H9 (cell line): ENCODE measurements around the gene ULK4. TPM values are rescaled to one million over a fixed set of nuclear protein-coding genes. Genes with fewer than 3 reads are reported as not detected.

ENCODE experiments used
- DNase-seq: peaks from one replicate; pipeline ENCODE4 v3.0.0-alpha.2; 2017
- H2AFZ ChIP-seq: one replicate; pipeline ENCODE4 v1.6.1; 2013; ENCODE audit warnings: mild to moderate bottlenecking, low read length, control low read depth, moderate library complexity
- H2AK5ac ChIP-seq: 2 replicates; pipeline ENCODE4 v1.6.1; 2013; ENCODE audit warnings: low read length, control low read depth, mixed read lengths; ENCODE audit not compliant: insufficient read length
- H2BK120ac ChIP-seq: one replicate; pipeline ENCODE4 v1.6.1; 2013; ENCODE audit warnings: low read depth, mild to moderate bottlenecking, low read length, control low read depth, inconsistent platforms; ENCODE audit not compliant: poor library complexity, severe bottlenecking
- H2BK12ac ChIP-seq: 2 replicates; pipeline ENCODE4 v1.6.1; 2013; ENCODE audit warnings: low read length, control low read depth, mixed read lengths, low read depth; ENCODE audit not compliant: insufficient read length
- H2BK15ac ChIP-seq: 2 replicates; pipeline ENCODE4 v1.6.1; 2013; ENCODE audit warnings: low read depth, low read length, control low read depth
- H2BK20ac ChIP-seq: one replicate; pipeline ENCODE4 v1.6.1; 2013; ENCODE audit warnings: low read depth, mild to moderate bottlenecking, low read length, control low read depth, inconsistent platforms; ENCODE audit not compliant: poor library complexity, severe bottlenecking
- H2BK5ac ChIP-seq: 2 replicates; pipeline ENCODE4 v1.6.1; 2013; ENCODE audit warnings: low read length, control low read depth, mixed read lengths; ENCODE audit not compliant: insufficient read length
- H3K14ac ChIP-seq: 2 replicates; pipeline ENCODE4 v1.6.1; 2013; ENCODE audit warnings: low read length, control low read depth; ENCODE audit not compliant: insufficient read depth
- H3K18ac ChIP-seq: 2 replicates; pipeline ENCODE4 v1.6.1; 2013; ENCODE audit warnings: low read depth, mild to moderate bottlenecking, mixed read lengths, low read length, control low read depth; ENCODE audit not compliant: insufficient read length
- H3K23ac ChIP-seq: 2 replicates; pipeline ENCODE4 v1.6.1; 2013; ENCODE audit warnings: low read length, control low read depth, mixed read lengths, low read depth; ENCODE audit not compliant: insufficient read length
- H3K23me2 ChIP-seq: 2 replicates; pipeline ENCODE4 v1.6.1; 2013; ENCODE audit warnings: low read depth, mild to moderate bottlenecking, mixed read lengths, low read length, control low read depth; ENCODE audit not compliant: insufficient read length, poor library complexity, severe bottlenecking
- H3K27ac ChIP-seq: 2 replicates; pipeline ENCODE4 v1.5.1; 2013; ENCODE audit warnings: low read length, control low read depth, mixed read lengths, low read depth; ENCODE audit not compliant: insufficient read length
- H3K27me3 ChIP-seq: 2 replicates; pipeline ENCODE4 v1.6.1; 2013; ENCODE audit warnings: low read length, control low read depth, inconsistent platforms; ENCODE audit not compliant: insufficient read depth
- H3K4ac ChIP-seq: 2 replicates; pipeline ENCODE4 v1.6.1; 2013; ENCODE audit warnings: low read depth, mild to moderate bottlenecking, control low read depth, inconsistent platforms, low read length, moderate library complexity
- H3K4me1 ChIP-seq: 2 replicates; pipeline ENCODE4 v1.6.1; 2013; ENCODE audit warnings: low read length, control low read depth, inconsistent platforms; ENCODE audit not compliant: insufficient read depth
- H3K4me2 ChIP-seq: 2 replicates; pipeline ENCODE4 v1.6.1; 2013; ENCODE audit warnings: low read length, control low read depth, mixed read lengths; ENCODE audit not compliant: insufficient read length, insufficient read depth
- H3K56ac ChIP-seq: 2 replicates; pipeline ENCODE4 v1.6.1; 2013; ENCODE audit warnings: low read depth, mild to moderate bottlenecking, mixed read lengths, low read length, control low read depth; ENCODE audit not compliant: insufficient read length
- H3K79me1 ChIP-seq: 2 replicates; pipeline ENCODE4 v1.6.1; 2013; ENCODE audit warnings: low read depth, mild to moderate bottlenecking, moderate library complexity, low read length, control low read depth, inconsistent platforms; ENCODE audit not compliant: insufficient read depth, poor library complexity, severe bottlenecking
- H3K79me2 ChIP-seq: 2 replicates; pipeline ENCODE4 v1.6.1; 2013; ENCODE audit warnings: low read length, control low read depth, inconsistent platforms; ENCODE audit not compliant: insufficient read depth
- H3K9ac ChIP-seq: 2 replicates; pipeline ENCODE4 v1.6.1; 2013; ENCODE audit warnings: low read length, control low read depth, mixed read lengths; ENCODE audit not compliant: insufficient read length; ENCODE audit errors: extremely low read depth
- H3K9me3 ChIP-seq: one replicate; pipeline ENCODE4 v1.6.1; 2013; ENCODE audit warnings: low read depth, low read length, inconsistent platforms; ENCODE audit not compliant: control insufficient read depth
- H3T11ph ChIP-seq: one replicate; pipeline ENCODE4 v1.6.1; 2013; ENCODE audit warnings: mild to moderate bottlenecking, low read length, control low read depth, inconsistent platforms
- H4K20me1 ChIP-seq: one replicate; pipeline ENCODE4 v1.6.1; 2013; ENCODE audit not compliant: control insufficient read depth, insufficient read length, insufficient read depth
- H4K5ac ChIP-seq: 2 replicates; pipeline ENCODE4 v1.6.1; 2013; ENCODE audit warnings: low read depth, mild to moderate bottlenecking, mixed read lengths, low read length, control low read depth; ENCODE audit not compliant: insufficient read length
- H4K8ac ChIP-seq: replicated peaks from 2 replicates; pipeline ENCODE4 v1.6.1; 2013; ENCODE audit warnings: low read length, control low read depth, mixed read lengths, low read depth; ENCODE audit not compliant: insufficient read length
- H4K91ac ChIP-seq: 2 replicates; pipeline ENCODE4 v1.6.1; 2013; ENCODE audit warnings: low read depth, mild to moderate bottlenecking, moderate library complexity, mixed read lengths, low read length, control low read depth; ENCODE audit not compliant: insufficient read length
- H3K27ac Mint-ChIP-seq, 3 experiments: 2 replicates in 2 of 3; 3 replicates in 1 of 3; pipeline ENCODE4 v1.8.0; 2020 to 2021; ENCODE audit warnings: mixed read lengths in 3 of 3, mild to moderate bottlenecking in 1 of 3, moderate library complexity in 1 of 3
- H3K27me3 Mint-ChIP-seq: 2 replicates; pipeline ENCODE4 v1.8.0; 2021; ENCODE audit warnings: low read depth, mild to moderate bottlenecking, moderate library complexity, mixed read lengths
- H3K36me3 Mint-ChIP-seq, 3 experiments: 2 replicates in 2 of 3; 3 replicates in 1 of 3; pipeline ENCODE4 v1.8.0; 2020 to 2021; ENCODE audit warnings: low read depth in 3 of 3, mixed read lengths in 3 of 3; ENCODE audit not compliant: insufficient read depth in 1 of 3
- H3K4me1 Mint-ChIP-seq, 2 experiments: 2 replicates each; pipeline ENCODE4 v1.8.0; 2020; ENCODE audit warnings: mixed read lengths in 2 of 2
- H3K4me3 Mint-ChIP-seq, 2 experiments: 2 replicates in 1 of 2; 3 replicates in 1 of 2; pipeline ENCODE4 v1.8.0; 2020 to 2021; ENCODE audit warnings: mild to moderate bottlenecking in 2 of 2, mixed read lengths in 2 of 2, moderate library complexity in 1 of 2
- H3K9me3 Mint-ChIP-seq, 2 experiments: 2 replicates in 1 of 2; 3 replicates in 1 of 2; pipeline ENCODE4 v1.8.0; 2020; ENCODE audit warnings: mild to moderate bottlenecking in 2 of 2, mixed read lengths in 2 of 2, moderate library complexity in 1 of 2
- WGBS: extraction: QIAGEN DNeasy Blood & Tissue Kit; methylation state at CpG from one replicate; pipeline ENCODE4 v1.1.7; 2013; ENCODE audit warnings: missing lambda C conversion rate, low lambda C conversion rate, mixed read lengths; ENCODE audit not compliant: insufficient read length; ENCODE audit errors: extremely low coverage; 5-methylcytosine and 5-hydroxymethylcytosine counted together
- total RNA-seq: library from RNA; stranded (reverse); gene quantifications from 2 replicates; pipeline ENCODE4 v1.2.1, GENCODE V29; 2021
- TF ChIP-seq, protein P1 (sequence below): fragments of 200-600 bp; sonication (generic); conservative IDR thresholded peaks from 3 replicates; pipeline ENCODE4 v1.8.0; 2021; ENCODE audit warnings: antibody characterized with exemption, mild to moderate bottlenecking

ULK4 gene
- total RNA-seq, 1 experiment from 2014 or later, result 12.9 TPM

- Histone ChIP-seq H3K4me2 (no peak overlapping the region), H3K9ac (no peak overlapping the region), H3K79me1 (no peaks in the 10 kb centered on the region), H2BK120ac (no peak overlapping the region), H4K20me1 (no peaks in the 10 kb centered on the region), H3K27ac (no peak overlapping the region), H2AFZ (no peak overlapping the region), H2BK15ac (no peak overlapping the region), H2BK12ac (no peak overlapping the region), H3K56ac (no peak overlapping the region), H3K4ac (no peak overlapping the region), H2BK20ac (no peak overlapping the region), H3K14ac (no peak overlapping the region), H3T11ph (no peak overlapping the region), H2BK5ac (no peak overlapping the region), H3K18ac (no peak overlapping the region), H3K79me2 (peaks cover 3% of the 10 kb centered on the region; the same call in 1 of the 2 replicates), H4K5ac (no peak overlapping the region), H3K27me3 (no peaks in the 10 kb centered on the region), H3K9me3 (no peaks in the 10 kb centered on the region), H3K23ac (no peak overlapping the region), H4K8ac (no peak overlapping the region), H3K23me2 (no peaks in the 10 kb centered on the region), H4K91ac (no peak overlapping the region), H2AK5ac (no peak overlapping the region), H3K4me1 (no peaks in the 10 kb centered on the region)
- no peak for DNase-seq
- Mint-ChIP-seq H3K27me3 (no peaks in the 10 kb centered on the region), H3K27ac (peak overlapping the region in 1 of 3 experiments; percentile 59; a peak in 2 of 7 replicates), H3K9me3 (no peaks in the 10 kb centered on the region; a peak in 1 of 5 replicates), H3K4me1 (peaks cover 4 to 9% of the 10 kb centered on the region in 2 experiments; a peak in 2 of 4 replicates), H3K4me3 (no peak overlapping the region), H3K36me3 (peaks cover 9 to 14% (median 12%) of the 10 kb centered on the region in 3 experiments)
- no CpG with 5 or more reads among the region's 18 CpGs for WGBS
- TF ChIP-seq, protein P1, sequence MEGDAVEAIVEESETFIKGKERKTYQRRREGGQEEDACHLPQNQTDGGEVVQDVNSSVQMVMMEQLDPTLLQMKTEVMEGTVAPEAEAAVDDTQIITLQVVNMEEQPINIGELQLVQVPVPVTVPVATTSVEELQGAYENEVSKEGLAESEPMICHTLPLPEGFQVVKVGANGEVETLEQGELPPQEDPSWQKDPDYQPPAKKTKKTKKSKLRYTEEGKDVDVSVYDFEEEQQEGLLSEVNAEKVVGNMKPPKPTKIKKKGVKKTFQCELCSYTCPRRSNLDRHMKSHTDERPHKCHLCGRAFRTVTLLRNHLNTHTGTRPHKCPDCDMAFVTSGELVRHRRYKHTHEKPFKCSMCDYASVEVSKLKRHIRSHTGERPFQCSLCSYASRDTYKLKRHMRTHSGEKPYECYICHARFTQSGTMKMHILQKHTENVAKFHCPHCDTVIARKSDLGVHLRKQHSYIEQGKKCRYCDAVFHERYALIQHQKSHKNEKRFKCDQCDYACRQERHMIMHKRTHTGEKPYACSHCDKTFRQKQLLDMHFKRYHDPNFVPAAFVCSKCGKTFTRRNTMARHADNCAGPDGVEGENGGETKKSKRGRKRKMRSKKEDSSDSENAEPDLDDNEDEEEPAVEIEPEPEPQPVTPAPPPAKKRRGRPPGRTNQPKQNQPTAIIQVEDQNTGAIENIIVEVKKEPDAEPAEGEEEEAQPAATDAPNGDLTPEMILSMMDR, result no peak
Observed at GRCh38 chr3:41955192-41955591, 6.7 kb downstream of the ULK4 start.
